WTC11 (cell line): Measurements from ENCODE around the gene TSKU. TPM values are rescaled to one million over a fixed set of nuclear protein-coding genes. Genes with fewer than 3 reads are reported as not detected.

Experiments used
- ATAC-seq: fragments of 200-7000 bp; cut with Tn5 transposase; 2 replicates; pipeline ENCODE4 v1.10.0; 2021; ENCODE audit warnings: mild to moderate bottlenecking, moderate library complexity
- CTCF ChIA-PET: fragments of 300-600 bp; sonication (Branson Sonifier 250); formaldehyde crosslinking; loops from one replicate; lab custom pipeline; 2021; ENCODE audit warnings: antibody characterized with exemption; lab: Charles Lee
- POLR2A ChIA-PET: fragments of 350-600 bp; sonication (Branson Sonifier 250); formaldehyde crosslinking; loops from one replicate; lab custom pipeline; 2021; ENCODE audit warnings: antibody characterized with exemption; lab: Charles Lee
- DNase-seq: peaks from one replicate; pipeline ENCODE4 v3.0.0; 2021; ENCODE audit warnings: low spot score
- H3K27ac Mint-ChIP-seq: 2 replicates; pipeline ENCODE4 v1.8.0; 2021; ENCODE audit warnings: mixed read lengths
- H3K27me3 Mint-ChIP-seq: 2 replicates; pipeline ENCODE4 v1.8.0; 2021; ENCODE audit warnings: low read depth, mild to moderate bottlenecking, moderate library complexity, mixed read lengths
- H3K36me3 Mint-ChIP-seq: 2 replicates; pipeline ENCODE4 v1.8.0; 2021; ENCODE audit warnings: mixed read lengths
- H3K4me1 Mint-ChIP-seq: 2 replicates; pipeline ENCODE4 v1.8.0; 2022; ENCODE audit warnings: mixed read lengths
- H3K4me3 Mint-ChIP-seq: 2 replicates; pipeline ENCODE4 v1.8.0; 2021; ENCODE audit warnings: mild to moderate bottlenecking, moderate library complexity, mixed read lengths
- H3K9me3 Mint-ChIP-seq: 2 replicates; pipeline ENCODE4 v1.8.0; 2021; ENCODE audit warnings: mixed read lengths
- GABPB1 ChIP-seq: sonication (generic); formaldehyde crosslinking; IDR thresholded peaks from 2 replicates; pipeline ENCODE4 v1.8.1; 2023; ENCODE audit warnings: mild to moderate bottlenecking, missing genetic modification reagents
- MAX ChIP-seq: sonication (generic); formaldehyde crosslinking; IDR thresholded peaks from 2 replicates; pipeline ENCODE4 v1.8.0; 2022; ENCODE audit warnings: mild to moderate bottlenecking, missing genetic modification reagents
- MXD4 ChIP-seq: fragments of 250-450 bp; sonication (Bioruptor Pico); IDR thresholded peaks from 2 replicates; pipeline ENCODE4 v1.8.0; 2021; ENCODE audit warnings: mild to moderate bottlenecking, moderate library complexity, borderline replicate concordance
- NFATC4 ChIP-seq: fragments of 250-450 bp; sonication (Bioruptor Pico); IDR thresholded peaks from 2 replicates; pipeline ENCODE4 v1.9.0; 2021; ENCODE audit warnings: mild to moderate bottlenecking
- NFE2L1 ChIP-seq: sonication (generic); formaldehyde crosslinking; IDR thresholded peaks from 2 replicates; pipeline ENCODE4 v1.8.1; 2023; ENCODE audit warnings: missing genetic modification reagents
- NR2C2 ChIP-seq: sonication (generic); formaldehyde crosslinking; IDR thresholded peaks from 2 replicates; pipeline ENCODE4 v1.8.0; 2022; ENCODE audit warnings: mild to moderate bottlenecking, missing genetic modification reagents
- NR3C1 ChIP-seq: sonication (generic); formaldehyde crosslinking; conservative IDR thresholded peaks from 2 replicates; pipeline ENCODE4 v1.8.1; 2023; ENCODE audit warnings: low read depth, mild to moderate bottlenecking, missing genetic modification reagents
- RELA ChIP-seq: sonication (generic); formaldehyde crosslinking; IDR thresholded peaks from 2 replicates; pipeline ENCODE4 v1.8.1; 2022; ENCODE audit warnings: missing genetic modification reagents, mild to moderate bottlenecking, borderline replicate concordance
- SOX15 ChIP-seq: fragments of 250-450 bp; sonication (Bioruptor Pico); IDR thresholded peaks from 2 replicates; pipeline ENCODE4 v1.9.0; 2021; ENCODE audit warnings: mild to moderate bottlenecking
- STAT6 ChIP-seq: sonication (generic); formaldehyde crosslinking; conservative IDR thresholded peaks from 2 replicates; pipeline ENCODE4 v1.8.1; 2023; ENCODE audit warnings: mild to moderate bottlenecking, low read depth, missing genetic modification reagents, moderate library complexity
- ZNF138 ChIP-seq: sonication (generic); formaldehyde crosslinking; conservative IDR thresholded peaks from 2 replicates; pipeline ENCODE4 v1.8.1; 2022; ENCODE audit warnings: mild to moderate bottlenecking, moderate library complexity, missing genetic modification reagents
- ZNF281 ChIP-seq: sonication (generic); formaldehyde crosslinking; IDR thresholded peaks from 2 replicates; pipeline ENCODE4 v1.8.0; 2023; ENCODE audit warnings: mild to moderate bottlenecking, missing genetic modification reagents
- total RNA-seq: library from RNA; stranded (reverse); gene quantifications from 3 replicates; pipeline ENCODE4 v1.2.3, GENCODE V29; 2021
- TF ChIP-seq, protein P1 (sequence below): sonication (generic); formaldehyde crosslinking; conservative IDR thresholded peaks from 2 replicates; pipeline ENCODE4 v1.8.1; 2022; ENCODE audit warnings: mild to moderate bottlenecking, missing genetic modification reagents
- TF ChIP-seq, protein P2 (sequence below): sonication (generic); formaldehyde crosslinking; IDR thresholded peaks from 2 replicates; pipeline ENCODE4 v1.8.0; 2022; ENCODE audit warnings: missing genetic modification reagents

The TSKU gene
- total RNA-seq, 1 experiment from 2014 or later = 30.3 TPM

GRCh38 chr11:76747153-76747914, 35.8 kb upstream of the TSKU start:
- ChIA-PET POLR2A (interaction anchor here (1.1 kb wide), 1 partner anchor 35 kb away, joined by 3 read pairs; the partner anchor contains the start of gene TSKU), CTCF (interaction anchor here (0.8 to 2.6 kb wide), 7 partner anchors 12 to 171 kb away, joined by 3 to 14 read pairs (median 5); no protein-coding TSS in a partner anchor)

DNA sequence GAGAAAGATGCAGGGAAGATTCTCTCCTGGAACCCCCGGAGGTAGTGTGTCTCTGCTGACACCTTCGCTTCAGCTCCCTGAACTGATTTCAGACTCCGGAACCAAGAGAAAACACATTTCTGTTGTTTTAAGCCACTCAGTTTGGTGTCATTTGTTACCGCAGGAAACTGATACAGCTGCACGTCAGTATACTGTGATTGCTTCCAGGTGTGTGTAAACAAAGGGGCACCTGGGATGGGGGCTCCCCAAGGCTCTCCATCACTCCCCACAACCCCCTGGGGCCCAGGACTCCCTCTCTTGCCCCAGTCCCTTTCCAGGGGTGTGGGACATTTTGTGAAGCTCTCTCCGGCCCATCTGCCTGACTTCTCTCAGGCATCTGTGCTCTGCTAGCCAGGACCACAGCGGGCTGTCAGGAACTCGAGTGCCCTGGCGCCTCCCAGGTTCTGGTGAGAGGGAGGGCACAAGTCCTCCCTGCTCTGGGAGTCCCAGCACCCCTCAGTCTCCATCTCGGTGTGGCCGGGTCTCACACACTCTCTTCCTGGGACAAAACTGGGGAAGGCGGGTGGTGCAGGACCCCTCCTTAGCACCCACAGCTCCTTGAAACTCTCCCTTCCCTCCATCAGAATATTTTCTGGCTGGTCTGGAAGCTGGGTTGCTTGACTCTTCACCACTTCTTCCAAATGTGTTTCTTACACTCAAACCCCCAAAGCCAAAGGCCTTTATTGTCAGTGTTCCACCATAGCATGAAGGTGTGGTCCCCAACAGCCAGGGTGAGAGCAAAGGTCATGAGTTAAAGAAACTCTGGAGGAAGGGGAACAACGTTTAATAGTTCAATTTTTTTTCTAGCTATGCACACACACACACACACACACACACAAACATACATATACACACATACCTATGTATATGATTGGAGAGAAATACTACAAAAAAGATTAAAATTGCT, 35.0 kb upstream of the TSKU start:
- no peak overlapping the region for H3K4me3 Mint-ChIP-seq
- H3K4me1 Mint-ChIP-seq = peaks cover 42% of the 10 kb centered on the region
- H3K36me3 Mint-ChIP-seq = no peaks in the 10 kb centered on the region
- H3K9me3 Mint-ChIP-seq = no peaks in the 10 kb centered on the region
- H3K27ac Mint-ChIP-seq = no peak overlapping the region
- no peak for ATAC-seq
- ChIA-PET POLR2A (no interaction called here), CTCF (interaction anchor here (0.6 to 2.6 kb wide), 5 partner anchors 14 to 50 kb away, joined by 3 to 14 read pairs (median 6); no protein-coding TSS in a partner anchor)
- H3K27me3 Mint-ChIP-seq = peaks cover 2% of the 10 kb centered on the region
- no peak for DNase-seq
- TF ChIP-seq RELA (CRISPR knock-in tag) (no peak), ZNF138 (CRISPR knock-in tag) (no peak), ZNF281 (CRISPR knock-in tag) (no peak), NFATC4 (CRISPR knock-in tag) (no peak), SOX15 (CRISPR knock-in tag) (no peak), NR3C1 (CRISPR knock-in tag) (no peak), NFE2L1 (no peak), STAT6 (no peak), NR2C2 (CRISPR knock-in tag) (no peak), MXD4 (CRISPR knock-in tag) (no peak), GABPB1 (CRISPR knock-in tag) (no peak)
- TF ChIP-seq, protein P1, sequence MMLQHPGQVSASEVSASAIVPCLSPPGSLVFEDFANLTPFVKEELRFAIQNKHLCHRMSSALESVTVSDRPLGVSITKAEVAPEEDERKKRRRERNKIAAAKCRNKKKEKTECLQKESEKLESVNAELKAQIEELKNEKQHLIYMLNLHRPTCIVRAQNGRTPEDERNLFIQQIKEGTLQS = no peak
- TF ChIP-seq, protein P2, sequence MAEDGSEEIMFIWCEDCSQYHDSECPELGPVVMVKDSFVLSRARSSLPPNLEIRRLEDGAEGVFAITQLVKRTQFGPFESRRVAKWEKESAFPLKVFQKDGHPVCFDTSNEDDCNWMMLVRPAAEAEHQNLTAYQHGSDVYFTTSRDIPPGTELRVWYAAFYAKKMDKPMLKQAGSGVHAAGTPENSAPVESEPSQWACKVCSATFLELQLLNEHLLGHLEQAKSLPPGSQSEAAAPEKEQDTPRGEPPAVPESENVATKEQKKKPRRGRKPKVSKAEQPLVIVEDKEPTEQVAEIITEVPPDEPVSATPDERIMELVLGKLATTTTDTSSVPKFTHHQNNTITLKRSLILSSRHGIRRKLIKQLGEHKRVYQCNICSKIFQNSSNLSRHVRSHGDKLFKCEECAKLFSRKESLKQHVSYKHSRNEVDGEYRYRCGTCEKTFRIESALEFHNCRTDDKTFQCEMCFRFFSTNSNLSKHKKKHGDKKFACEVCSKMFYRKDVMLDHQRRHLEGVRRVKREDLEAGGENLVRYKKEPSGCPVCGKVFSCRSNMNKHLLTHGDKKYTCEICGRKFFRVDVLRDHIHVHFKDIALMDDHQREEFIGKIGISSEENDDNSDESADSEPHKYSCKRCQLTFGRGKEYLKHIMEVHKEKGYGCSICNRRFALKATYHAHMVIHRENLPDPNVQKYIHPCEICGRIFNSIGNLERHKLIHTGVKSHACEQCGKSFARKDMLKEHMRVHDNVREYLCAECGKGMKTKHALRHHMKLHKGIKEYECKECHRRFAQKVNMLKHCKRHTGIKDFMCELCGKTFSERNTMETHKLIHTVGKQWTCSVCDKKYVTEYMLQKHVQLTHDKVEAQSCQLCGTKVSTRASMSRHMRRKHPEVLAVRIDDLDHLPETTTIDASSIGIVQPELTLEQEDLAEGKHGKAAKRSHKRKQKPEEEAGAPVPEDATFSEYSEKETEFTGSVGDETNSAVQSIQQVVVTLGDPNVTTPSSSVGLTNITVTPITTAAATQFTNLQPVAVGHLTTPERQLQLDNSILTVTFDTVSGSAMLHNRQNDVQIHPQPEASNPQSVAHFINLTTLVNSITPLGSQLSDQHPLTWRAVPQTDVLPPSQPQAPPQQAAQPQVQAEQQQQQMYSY (CRISPR knock-in tag) = no peak

More at GRCh38 chr11:76747153-76747914, 35.8 kb upstream of the TSKU start:
- Mint-ChIP-seq H3K27me3 (peaks cover 2% of the 10 kb centered on the region; the same call in 1 of the 2 replicates), H3K27ac (peak overlapping the region; percentile 38; the same call in 1 of the 2 replicates), H3K4me3 (no peak overlapping the region), H3K4me1 (peaks cover 34% of the 10 kb centered on the region), H3K9me3 (no peaks in the 10 kb centered on the region), H3K36me3 (no peaks in the 10 kb centered on the region)
- TF ChIP-seq, protein P2 (CRISPR knock-in tag) = no peak
- TF ChIP-seq MAX (CRISPR knock-in tag) = no peak
- TF ChIP-seq SOX15 (CRISPR knock-in tag) = no peak
- no peak for DNase-seq
- no peak for ATAC-seq
